Trophoblast cell (in vitro differentiated cells and primary cell): ENCODE data around the gene DNAJB11.

Experiments used
- DNase-seq, 2 donors: peaks; one replicate each; pipeline ENCODE4 v3.0.0-alpha.2; 2016
- H2AFZ ChIP-seq: 2 replicates; pipeline ENCODE4 v1.6.1; 2013; ENCODE audit warnings: low read length, moderate library complexity, mild to moderate bottlenecking; ENCODE audit not compliant: insufficient read depth, poor library complexity
- H2AK5ac ChIP-seq: 2 replicates; pipeline ENCODE4 v1.6.1; 2013; ENCODE audit warnings: mild to moderate bottlenecking, low read length
- H2BK120ac ChIP-seq: 2 replicates; pipeline ENCODE4 v1.6.1; 2013; ENCODE audit warnings: low read length, mild to moderate bottlenecking, moderate library complexity; ENCODE audit not compliant: insufficient read depth, poor library complexity
- H2BK12ac ChIP-seq: 2 replicates; pipeline ENCODE4 v1.6.1; 2013; ENCODE audit warnings: mild to moderate bottlenecking, low read length, moderate library complexity
- H2BK5ac ChIP-seq: 2 replicates; pipeline ENCODE4 v1.6.1; 2013; ENCODE audit warnings: low read length, low read depth, moderate library complexity, mild to moderate bottlenecking; ENCODE audit not compliant: poor library complexity
- H3K14ac ChIP-seq: 2 replicates; pipeline ENCODE4 v1.6.1; 2013; ENCODE audit warnings: mild to moderate bottlenecking, low read length
- H3K18ac ChIP-seq: 2 replicates; pipeline ENCODE4 v1.6.1; 2013; ENCODE audit warnings: mild to moderate bottlenecking, low read length
- H3K23ac ChIP-seq: 2 replicates; pipeline ENCODE4 v1.6.1; 2013; ENCODE audit warnings: low read length
- H3K27ac ChIP-seq: 2 replicates; pipeline ENCODE4 v1.5.1; 2013; ENCODE audit warnings: low read depth, mild to moderate bottlenecking, inconsistent platforms, low read length, moderate library complexity
- H3K27me3 ChIP-seq: 2 replicates; pipeline ENCODE4 v1.6.1; 2013; ENCODE audit warnings: inconsistent platforms, mild to moderate bottlenecking, low read length, moderate library complexity; ENCODE audit not compliant: insufficient read depth
- H3K36me3 ChIP-seq, 2 experiments: 1 replicate in 1 of 2; 2 replicates in 1 of 2; pipeline ENCODE4 v1.6.1; 2013; ENCODE audit warnings: low read length in 2 of 2, mild to moderate bottlenecking in 2 of 2, moderate library complexity in 1 of 2; ENCODE audit not compliant: insufficient read depth in 2 of 2, control insufficient read depth in 1 of 2
- H3K4ac ChIP-seq: 2 replicates; pipeline ENCODE4 v1.6.1; 2013; ENCODE audit warnings: low read depth, mild to moderate bottlenecking, low read length, moderate library complexity
- H3K4me1 ChIP-seq, 2 experiments: 1 replicate in 1 of 2; 2 replicates in 1 of 2; pipeline ENCODE4 v1.6.1; 2013; ENCODE audit warnings: low read length in 2 of 2, mild to moderate bottlenecking in 2 of 2, moderate library complexity in 1 of 2; ENCODE audit not compliant: insufficient read depth in 2 of 2, control insufficient read depth in 1 of 2
- H3K4me2 ChIP-seq: 2 replicates; pipeline ENCODE4 v1.6.1; 2013; ENCODE audit warnings: inconsistent platforms, mild to moderate bottlenecking, low read length, moderate library complexity
- H3K4me3 ChIP-seq: 2 replicates; pipeline ENCODE4 v1.5.1; 2013; ENCODE audit warnings: mild to moderate bottlenecking, low read depth, low read length, inconsistent platforms
- H3K79me1 ChIP-seq: one replicate; pipeline ENCODE4 v1.6.1; 2013; ENCODE audit warnings: low read length
- H3K79me2 ChIP-seq: 2 replicates; pipeline ENCODE4 v1.6.1; 2013; ENCODE audit warnings: low read length, mild to moderate bottlenecking; ENCODE audit not compliant: control insufficient read depth, insufficient read depth, poor library complexity
- H3K9ac ChIP-seq: 2 replicates; pipeline ENCODE4 v1.6.1; 2013; ENCODE audit warnings: mild to moderate bottlenecking, low read length
- H3K9me3 ChIP-seq: 2 replicates; pipeline ENCODE4 v1.6.1; 2013; ENCODE audit warnings: low read depth, mild to moderate bottlenecking, control low read depth, inconsistent platforms, low read length; ENCODE audit not compliant: insufficient read depth
- H4K12ac ChIP-seq: 2 replicates; pipeline ENCODE4 v1.6.1; 2013; ENCODE audit warnings: low read depth, mild to moderate bottlenecking, low read length, moderate library complexity
- H4K8ac ChIP-seq: 2 replicates; pipeline ENCODE4 v1.6.1; 2013; ENCODE audit warnings: low read depth, mild to moderate bottlenecking, low read length, moderate library complexity
- H4K91ac ChIP-seq: one replicate; pipeline ENCODE4 v1.6.1; 2013; ENCODE audit warnings: low read depth, mild to moderate bottlenecking, low read length, moderate library complexity
- WGBS: extraction: QIAGEN DNeasy Blood & Tissue Kit; methylation state at CpG from one replicate; pipeline ENCODE4 v1.1.7; 2013; ENCODE audit warnings: missing lambda C conversion rate; ENCODE audit not compliant: insufficient read length, insufficient coverage; ENCODE audit errors: extremely low coverage; 5-methylcytosine and 5-hydroxymethylcytosine counted together

The DNAJB11 gene

GRCh38 chr3:186599785-186600166 lies 29.3 kb downstream of the DNAJB11 start:
- Histone ChIP-seq H2AK5ac (peak overlapping the region; percentile 42), H2BK5ac (no peak overlapping the region), H3K9ac (no peak overlapping the region), H3K79me1 (peaks cover 2% of the 10 kb centered on the region), H3K79me2 (no peaks in the 10 kb centered on the region), H3K14ac (no peak overlapping the region), H4K91ac (no peak overlapping the region), H3K4me3 (no peak overlapping the region), H3K4me2 (no peak overlapping the region), H2AFZ (no peak overlapping the region), H2BK120ac (no peak overlapping the region), H3K4ac (no peak overlapping the region), H3K9me3 (no peaks in the 10 kb centered on the region), H3K27me3 (no peaks in the 10 kb centered on the region), H3K36me3 (no peaks in the 10 kb centered on the region), H3K18ac (no peak overlapping the region), H4K8ac (no peak overlapping the region), H3K27ac (no peak overlapping the region), H4K12ac (no peak overlapping the region), H2BK12ac (no peak overlapping the region), H3K23ac (no peak overlapping the region), H3K4me1 (peaks cover 12 to 14% of the 10 kb centered on the region in 2 experiments)
- DNase-seq: no peak
- no CpG with 5 or more reads among the region's 2 CpGs for WGBS

- Histone ChIP-seq H3K79me2 (no peaks in the 10 kb centered on the region), H2BK5ac (no peak overlapping the region), H3K9me3 (no peaks in the 10 kb centered on the region), H4K91ac (no peak overlapping the region), H4K8ac (no peak overlapping the region), H3K23ac (no peak overlapping the region), H2AK5ac (no peak overlapping the region), H3K9ac (no peak overlapping the region), H3K4me1 (peaks cover 11 to 14% of the 10 kb centered on the region in 2 experiments), H2AFZ (no peak overlapping the region), H3K18ac (no peak overlapping the region), H4K12ac (no peak overlapping the region), H2BK120ac (no peak overlapping the region), H2BK12ac (no peak overlapping the region), H3K27ac (no peak overlapping the region), H3K27me3 (no peaks in the 10 kb centered on the region), H3K79me1 (peaks cover 2% of the 10 kb centered on the region), H3K36me3 (no peaks in the 10 kb centered on the region), H3K14ac (no peak overlapping the region), H3K4me3 (no peak overlapping the region), H3K4ac (no peak overlapping the region), H3K4me2 (no peak overlapping the region)
- DNase-seq: no peak
- WGBS: no CpG with 5 or more reads among the region's 3 CpGs
Measured at GRCh38 chr3:186600896-186601295, 30.4 kb downstream of the DNAJB11 start.

GRCh38 chr3:186603159-186603558 lies 32.6 kb downstream of the DNAJB11 start:
- Histone ChIP-seq H2BK5ac (no peak overlapping the region), H3K4me1 (peaks cover 4 to 7% of the 10 kb centered on the region in 2 experiments), H2BK12ac (no peak overlapping the region), H3K27me3 (no peaks in the 10 kb centered on the region), H2AK5ac (no peak overlapping the region), H3K27ac (no peak overlapping the region), H3K4me2 (no peak overlapping the region), H3K79me2 (no peaks in the 10 kb centered on the region), H3K9me3 (no peaks in the 10 kb centered on the region), H4K91ac (no peak overlapping the region), H3K23ac (no peak overlapping the region), H4K8ac (no peak overlapping the region), H3K4me3 (no peak overlapping the region), H3K18ac (no peak overlapping the region), H3K9ac (no peak overlapping the region), H3K14ac (no peak overlapping the region), H3K36me3 (no peaks in the 10 kb centered on the region), H2BK120ac (no peak overlapping the region), H3K79me1 (no peaks in the 10 kb centered on the region), H4K12ac (no peak overlapping the region), H2AFZ (no peak overlapping the region), H3K4ac (no peak overlapping the region)
- peak; percentile 18 to 70 for DNase-seq
- no CpG with 5 or more reads among the region's 7 CpGs for WGBS

- H3K9ac ChIP-seq: no peak overlapping the region
- no peak overlapping the region for H3K4me3 ChIP-seq
- H4K12ac ChIP-seq: no peak overlapping the region
- no peak overlapping the region for H2BK120ac ChIP-seq
- H4K8ac ChIP-seq: no peak overlapping the region
- no peaks in the 10 kb centered on the region for H3K79me2 ChIP-seq
- H3K4me1 ChIP-seq: peaks cover 0 to 3% of the 10 kb centered on the region in 2 experiments
- H3K27ac ChIP-seq: no peak overlapping the region
- H2BK12ac ChIP-seq: no peak overlapping the region
- DNase-seq: no peak
- no peak overlapping the region for H3K4me2 ChIP-seq
- no peak overlapping the region for H2BK5ac ChIP-seq
- H3K23ac ChIP-seq: no peak overlapping the region
- H4K91ac ChIP-seq: no peak overlapping the region
- H2AFZ ChIP-seq: no peak overlapping the region
- no peak overlapping the region for H3K14ac ChIP-seq
- no peaks in the 10 kb centered on the region for H3K36me3 ChIP-seq
- no peak overlapping the region for H3K4ac ChIP-seq
- H3K27me3 ChIP-seq: no peaks in the 10 kb centered on the region
- H2AK5ac ChIP-seq: no peak overlapping the region
- H3K79me1 ChIP-seq: no peaks in the 10 kb centered on the region
- no peak overlapping the region for H3K18ac ChIP-seq
- no peaks in the 10 kb centered on the region for H3K9me3 ChIP-seq
Measured at GRCh38 chr3:186605078-186605477, 34.6 kb downstream of the DNAJB11 start.
